Lower leg skin (tissue), 4 donors: Measurements from ENCODE around the gene ARHGAP27. TPM values are rescaled to one million over a fixed set of nuclear protein-coding genes. Genes with fewer than 3 reads are reported as not detected.

Source experiments
- DNase-seq, 2 donors: peaks; one replicate each; pipeline ENCODE4 v3.0.0-alpha.2; 2019; ENCODE audit warnings: low spot score in 2 of 2
- H3K4me3 ChIP-seq: fragments of 200-600 bp; sonication (generic); 2 replicates; pipeline ENCODE4 v1.5.1; 2017; ENCODE audit warnings: mild to moderate bottlenecking, low read depth; ENCODE audit not compliant: poor library complexity, severe bottlenecking
- POLR2A ChIP-seq, 2 donors: fragments of 450-650 bp; IDR thresholded peaks; one replicate each; pipeline ENCODE4 v1.6.1; 2016 to 2017; ENCODE audit warnings: antibody characterized with exemption in 2 of 2, mild to moderate bottlenecking in 1 of 2, moderate library complexity in 1 of 2
- WGBS, 2 donors: methylation state at CpG; one replicate each; pipeline ENCODE4 v1.1.5; 2018; 5-methylcytosine and 5-hydroxymethylcytosine counted together
- intact Hi-C: fragments of 100-400 bp; cut with DNase I; formaldehyde crosslinking; loops from one replicate; pipeline ENCODE4 v1.15.0; 2023; ENCODE audit warnings: low total_unique reads
- total RNA-seq, 4 donors: library from RNA; depleted of rRNA; stranded (reverse); fragments of >200 nt; gene quantifications; one replicate each; pipeline ENCODE4 v1.1.0, GENCODE V29; 2016
- TF ChIP-seq, protein P1 (sequence below), 3 donors: fragments of 450-650 bp; IDR thresholded peaks; one replicate each; pipeline ENCODE4 v1.5.1; 2016; ENCODE audit warnings: antibody characterized with exemption in 3 of 3, mild to moderate bottlenecking in 3 of 3, moderate library complexity in 2 of 3

The ARHGAP27 gene
- total RNA-seq, 4 donors from 2014 or later: 58.5 to 84.4 (median 68.2) TPM

DNA sequence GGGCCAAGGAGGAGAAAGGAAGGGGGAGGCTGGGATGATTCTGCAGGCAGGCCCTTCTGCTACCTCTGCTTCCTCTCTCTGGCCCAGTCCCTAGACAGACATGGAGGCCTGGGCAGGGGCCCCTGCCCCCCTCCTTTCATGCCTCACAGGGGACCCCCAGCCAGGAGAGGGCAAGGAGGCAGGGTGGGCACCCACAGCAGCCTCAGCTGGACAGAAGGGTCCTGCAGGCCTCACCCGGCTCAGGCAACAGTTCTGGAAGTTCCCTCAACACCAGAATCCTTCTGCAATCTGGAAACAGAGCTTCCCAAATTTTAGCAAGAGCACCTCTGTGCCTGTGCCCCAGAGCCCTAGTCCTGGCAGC is 8.7 kb downstream of the ARHGAP27 start:
- TF ChIP-seq POLR2A (IDR thresholded peaks at IDR 0.05): no peak
- TF ChIP-seq, protein P1, sequence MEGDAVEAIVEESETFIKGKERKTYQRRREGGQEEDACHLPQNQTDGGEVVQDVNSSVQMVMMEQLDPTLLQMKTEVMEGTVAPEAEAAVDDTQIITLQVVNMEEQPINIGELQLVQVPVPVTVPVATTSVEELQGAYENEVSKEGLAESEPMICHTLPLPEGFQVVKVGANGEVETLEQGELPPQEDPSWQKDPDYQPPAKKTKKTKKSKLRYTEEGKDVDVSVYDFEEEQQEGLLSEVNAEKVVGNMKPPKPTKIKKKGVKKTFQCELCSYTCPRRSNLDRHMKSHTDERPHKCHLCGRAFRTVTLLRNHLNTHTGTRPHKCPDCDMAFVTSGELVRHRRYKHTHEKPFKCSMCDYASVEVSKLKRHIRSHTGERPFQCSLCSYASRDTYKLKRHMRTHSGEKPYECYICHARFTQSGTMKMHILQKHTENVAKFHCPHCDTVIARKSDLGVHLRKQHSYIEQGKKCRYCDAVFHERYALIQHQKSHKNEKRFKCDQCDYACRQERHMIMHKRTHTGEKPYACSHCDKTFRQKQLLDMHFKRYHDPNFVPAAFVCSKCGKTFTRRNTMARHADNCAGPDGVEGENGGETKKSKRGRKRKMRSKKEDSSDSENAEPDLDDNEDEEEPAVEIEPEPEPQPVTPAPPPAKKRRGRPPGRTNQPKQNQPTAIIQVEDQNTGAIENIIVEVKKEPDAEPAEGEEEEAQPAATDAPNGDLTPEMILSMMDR (IDR thresholded peaks at IDR 0.05): no peak
- 78 to 100% methylated on average over 1 of the region's 1 CpG for WGBS, 2 donors
- no peak overlapping the region for H3K4me3 ChIP-seq
- intact Hi-C loops: no loop called here
- DNase-seq: no peak

- no peak overlapping the region for H3K4me3 ChIP-seq
- WGBS, 2 donors: 63 to 72% methylated on average over 8 of the region's 8 CpGs
- TF ChIP-seq, protein P1 (IDR thresholded peaks at IDR 0.05): no peak
- TF ChIP-seq POLR2A (IDR thresholded peaks at IDR 0.05): no peak
- intact Hi-C loops: no loop called here
- DNase-seq: no peak
Measured at GRCh38 chr17:45423304-45423974, 9.2 kb downstream of the ARHGAP27 start.

- WGBS, 2 donors: 76 to 84% methylated on average over 10 of the region's 10 CpGs
- H3K4me3 ChIP-seq: no peak overlapping the region
- TF ChIP-seq, protein P1 (IDR thresholded peaks at IDR 0.05): no peak
- no peak for TF ChIP-seq POLR2A (IDR thresholded peaks at IDR 0.05)
- intact Hi-C loops: no loop called here
- DNase-seq: no peak
Measured at GRCh38 chr17:45414990-45415881, 17.4 kb downstream of the ARHGAP27 start.

- WGBS, 2 donors: 73 to 91% methylated on average over 6 to 9 of the region's 9 CpGs
- intact Hi-C loops: no loop called here
- no peak for DNase-seq
- TF ChIP-seq, protein P1 (IDR thresholded peaks at IDR 0.05): no peak
- TF ChIP-seq POLR2A (IDR thresholded peaks at IDR 0.05): no peak
- no peak overlapping the region for H3K4me3 ChIP-seq
Measured at GRCh38 chr17:45413498-45413923, 19.2 kb downstream of the ARHGAP27 start.

DNA sequence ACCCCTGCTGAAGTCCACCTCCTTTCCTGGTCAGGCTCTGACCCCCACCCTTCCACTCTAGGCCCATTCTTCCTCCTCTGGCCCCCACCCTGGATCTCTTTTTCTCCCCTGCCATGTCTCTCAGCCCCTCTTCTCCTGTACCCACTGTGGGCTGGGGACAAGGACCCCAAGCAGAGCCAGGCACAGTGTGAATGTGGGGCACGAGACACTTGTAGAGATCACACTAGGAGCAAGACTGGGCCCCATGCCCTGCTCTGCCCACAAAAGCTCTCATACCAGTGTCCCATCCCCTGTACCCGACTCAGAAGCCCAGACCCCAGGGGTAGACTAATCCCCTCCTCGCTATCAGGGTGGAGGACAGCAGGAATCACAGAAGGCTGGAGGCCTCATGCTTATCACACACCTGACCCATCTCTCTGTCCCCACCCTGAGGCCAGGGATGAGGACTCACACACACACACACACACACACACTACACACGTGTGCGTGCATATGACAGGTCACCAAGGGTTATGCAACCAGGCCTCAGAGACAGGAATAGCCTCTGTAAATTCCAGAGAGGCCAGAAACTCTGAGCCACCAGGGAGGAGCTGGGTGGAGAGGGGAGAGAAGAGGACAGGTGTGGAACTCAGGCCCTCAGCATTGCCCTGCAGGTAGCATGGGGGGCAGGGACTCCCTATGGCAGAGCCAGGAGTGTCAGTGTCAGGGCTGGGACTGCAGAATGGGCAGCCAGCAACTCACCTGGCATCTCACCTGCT is 21.1 kb downstream of the ARHGAP27 start:
- TF ChIP-seq, protein P1 (IDR thresholded peaks at IDR 0.05): no peak
- TF ChIP-seq POLR2A (IDR thresholded peaks at IDR 0.05): no peak
- intact Hi-C loops: no loop called here
- H3K4me3 ChIP-seq: no peak overlapping the region
- no peak for DNase-seq
- 85 to 93% methylated on average over 5 of the region's 5 CpGs for WGBS, 2 donors
